A673 (cell line): ENCODE data around the gene AIP.

Experiments used
- CTCF ChIP-seq: fragments of 300-800, 200-600 bp; sonication (generic); conservative IDR thresholded peaks from 2 replicates; pipeline ENCODE4 v1.5.1; 2017; ENCODE audit warnings: low read depth, mild to moderate bottlenecking, antibody characterized with exemption, low read length, moderate library complexity, mixed read lengths
- EZH2 ChIP-seq: fragments of 200-600 bp; sonication (generic); IDR thresholded peaks from 2 replicates; pipeline ENCODE4 v1.6.1; 2017; ENCODE audit warnings: borderline replicate concordance, low read depth, mild to moderate bottlenecking, mixed read lengths, antibody characterized with exemption, low read length; ENCODE audit not compliant: poor library complexity, severe bottlenecking

GRCh38 chr11:67538306-67538705, 55.5 kb downstream of the AIP start:
- TF ChIP-seq CTCF (no peak), EZH2 (no peak)
